Activated CD4-positive, alpha-beta memory T cell treated with anti-CD3 and anti-CD28 coated beads, Interleukin-2, amount 10 ng/mL, durations not matched to agents 7 days and 5 days (primary cell): ENCODE measurements around the gene SAFB2. TPM values are rescaled to one million over a fixed set of nuclear protein-coding genes. Genes with fewer than 3 reads are reported as not detected.

Experiments used
- CTCF ChIA-PET: fragments of 350-600 bp; sonication (Branson Sonifier 250); formaldehyde crosslinking; loops from one replicate; lab custom pipeline; 2021; ENCODE audit warnings: antibody characterized with exemption, inconsistent platforms; lab: Charles Lee
- POLR2A ChIA-PET: fragments of 350-600 bp; sonication (Branson Sonifier 250); formaldehyde crosslinking; loops from one replicate; lab custom pipeline; 2021; ENCODE audit warnings: antibody characterized with exemption; lab: Charles Lee
- DNase-seq: peaks from one replicate; pipeline ENCODE4 v3.0.0-alpha.2; 2020
- H3K27ac Mint-ChIP-seq: one replicate; pipeline ENCODE4 v1.8.0; 2021; ENCODE audit warnings: mild to moderate bottlenecking, mixed read lengths
- H3K27me3 Mint-ChIP-seq: one replicate; pipeline ENCODE4 v1.8.0; 2021; ENCODE audit warnings: mixed read lengths
- H3K36me3 Mint-ChIP-seq: one replicate; pipeline ENCODE4 v1.8.0; 2021; ENCODE audit warnings: low read depth, mixed read lengths
- H3K4me1 Mint-ChIP-seq: one replicate; pipeline ENCODE4 v1.8.0; 2021; ENCODE audit warnings: mixed read lengths
- H3K4me3 Mint-ChIP-seq: one replicate; pipeline ENCODE4 v1.8.0; 2021; ENCODE audit warnings: mild to moderate bottlenecking, mixed read lengths
- H3K9me3 Mint-ChIP-seq: one replicate; pipeline ENCODE4 v1.8.0; 2021; ENCODE audit warnings: mixed read lengths
- total RNA-seq, 2 experiments: library from RNA; stranded (reverse); gene quantifications; one replicate each; pipeline ENCODE4 v1.2.3, GENCODE V29; 2021

The SAFB2 gene
- total RNA-seq, 2 experiments from 2014 or later, result 90.5 to 90.7 TPM

- Mint-ChIP-seq H3K36me3 (no peaks in the 10 kb centered on the region), H3K9me3 (peaks cover 13% of the 10 kb centered on the region), H3K27me3 (peaks cover under 1% of the 10 kb centered on the region), H3K27ac (no peak overlapping the region), H3K4me1 (no peaks in the 10 kb centered on the region), H3K4me3 (no peak overlapping the region)
- DNase-seq, result no peak
- ChIA-PET POLR2A (no interaction called here), CTCF (no interaction called here)
Measured at GRCh38 chr19:5563008-5563431, 59.6 kb downstream of the SAFB2 start.

DNA sequence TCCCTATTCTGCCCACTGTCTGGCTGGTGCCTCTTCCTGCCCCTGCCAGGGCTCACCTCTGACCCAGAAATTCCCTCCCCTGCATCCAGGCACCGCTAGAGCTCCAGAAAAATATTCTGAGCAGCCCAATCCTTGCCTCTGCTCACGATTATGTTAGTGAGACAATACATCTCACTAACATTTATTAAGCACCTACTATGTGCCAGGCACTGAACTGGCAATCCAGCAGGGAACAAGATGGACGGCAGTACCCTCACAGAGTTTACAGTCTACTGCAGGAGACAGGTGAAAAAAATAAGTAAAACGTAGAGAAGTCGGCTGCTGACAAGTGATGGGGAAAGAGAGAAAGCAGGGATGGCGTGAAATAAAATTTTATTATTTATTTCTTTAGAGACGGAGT is 60.3 kb downstream of the SAFB2 start:
- Mint-ChIP-seq H3K9me3 (peaks cover 13% of the 10 kb centered on the region), H3K36me3 (no peaks in the 10 kb centered on the region), H3K27ac (no peak overlapping the region), H3K27me3 (no peaks in the 10 kb centered on the region), H3K4me3 (no peak overlapping the region), H3K4me1 (no peaks in the 10 kb centered on the region)
- DNase-seq, result no peak
- POLR2A ChIA-PET, result no interaction called here
- CTCF ChIA-PET, result interaction anchor here (0.7 kb wide), 1 partner anchor 12 kb away, joined by 3 read pairs; no protein-coding TSS in a partner anchor

GRCh38 chr19:5561559-5561958 is 61.0 kb downstream of the SAFB2 start:
- Mint-ChIP-seq H3K4me3 (no peak overlapping the region), H3K27ac (no peak overlapping the region), H3K36me3 (no peaks in the 10 kb centered on the region), H3K4me1 (no peaks in the 10 kb centered on the region), H3K27me3 (no peaks in the 10 kb centered on the region), H3K9me3 (peaks cover 13% of the 10 kb centered on the region)
- POLR2A ChIA-PET, result no interaction called here
- CTCF ChIA-PET, result interaction anchor here (0.7 kb wide), 1 partner anchor 13 kb away, joined by 3 read pairs; no protein-coding TSS in a partner anchor
- DNase-seq, result no peak

DNA sequence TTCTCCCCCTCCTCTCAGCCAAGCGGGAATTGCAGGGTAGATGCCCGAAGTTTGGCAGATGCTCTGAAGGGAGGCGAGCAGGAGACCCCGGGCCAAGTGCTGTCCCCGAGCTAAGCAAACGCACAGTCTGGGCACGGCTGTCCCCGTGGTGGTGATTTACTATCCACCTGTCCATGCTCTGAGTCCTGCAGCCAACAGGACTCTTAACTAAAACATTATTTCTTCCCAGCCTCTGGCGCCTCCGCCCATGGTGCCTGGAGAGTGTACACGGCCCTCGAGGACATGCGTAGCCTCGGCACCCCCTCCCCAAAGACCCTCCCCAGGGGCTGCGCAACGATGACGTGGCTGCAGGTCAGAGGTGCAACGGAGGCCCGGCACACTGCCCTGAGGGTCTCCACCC is 62.4 kb downstream of the SAFB2 start:
- Mint-ChIP-seq H3K27me3 (no peaks in the 10 kb centered on the region), H3K27ac (no peak overlapping the region), H3K4me3 (no peak overlapping the region), H3K4me1 (no peaks in the 10 kb centered on the region), H3K36me3 (no peaks in the 10 kb centered on the region), H3K9me3 (peaks cover 13% of the 10 kb centered on the region)
- no peak for DNase-seq
- CTCF ChIA-PET, result no interaction called here
- POLR2A ChIA-PET, result interaction anchor here (0.5 kb wide), 1 partner anchor 18 kb away, joined by 3 read pairs; no protein-coding TSS in a partner anchor

DNA sequence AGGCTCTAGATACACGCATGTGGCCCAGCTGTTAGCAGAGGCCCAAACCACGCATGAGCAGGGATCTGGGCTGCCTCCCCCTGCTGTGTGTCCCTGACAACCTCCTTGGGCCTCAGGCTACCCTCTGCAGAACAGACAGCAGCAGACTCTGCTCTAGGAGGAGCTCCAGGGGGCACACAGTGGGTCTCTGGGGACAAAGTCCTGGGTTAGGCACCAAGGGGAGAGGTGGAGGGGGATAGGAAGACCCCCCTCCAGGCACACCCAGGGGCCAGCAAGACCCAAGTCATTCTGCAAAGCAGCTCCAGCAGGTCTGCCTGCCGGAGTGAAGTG is 62.8 kb downstream of the SAFB2 start:
- no peak overlapping the region for H3K4me3 Mint-ChIP-seq
- no peaks in the 10 kb centered on the region for H3K36me3 Mint-ChIP-seq
- peaks cover 13% of the 10 kb centered on the region for H3K9me3 Mint-ChIP-seq
- no peaks in the 10 kb centered on the region for H3K27me3 Mint-ChIP-seq
- POLR2A ChIA-PET, result no interaction called here
- no peak overlapping the region for H3K27ac Mint-ChIP-seq
- CTCF ChIA-PET, result no interaction called here
- no peaks in the 10 kb centered on the region for H3K4me1 Mint-ChIP-seq
- DNase-seq, result no peak

DNA sequence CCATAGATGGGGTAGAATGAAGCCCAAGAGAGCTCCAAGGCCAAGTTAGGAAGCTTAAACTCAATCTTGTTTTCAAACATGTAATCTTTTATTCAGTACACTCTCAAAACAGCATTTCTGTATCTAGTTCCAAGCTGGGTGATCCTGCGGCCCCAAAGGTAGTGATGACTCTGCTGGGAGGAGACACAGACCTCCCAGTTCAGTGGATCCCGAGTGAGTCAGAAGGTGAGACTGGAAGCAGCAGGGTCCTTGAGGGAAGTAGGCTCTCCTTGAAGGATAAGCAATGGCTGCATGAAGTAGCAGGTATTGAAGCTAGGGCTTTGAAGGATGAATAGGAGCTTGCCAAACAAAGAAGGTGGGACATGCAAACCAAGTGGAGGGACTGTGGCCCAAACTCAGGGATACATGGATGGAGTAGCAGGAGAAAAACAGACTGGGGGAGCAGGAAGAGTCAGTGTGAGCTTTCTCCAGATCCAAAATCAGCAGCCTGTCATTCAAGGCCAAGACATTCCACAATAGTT is 64.4 kb downstream of the SAFB2 start:
- no peaks in the 10 kb centered on the region for H3K27me3 Mint-ChIP-seq

DNA sequence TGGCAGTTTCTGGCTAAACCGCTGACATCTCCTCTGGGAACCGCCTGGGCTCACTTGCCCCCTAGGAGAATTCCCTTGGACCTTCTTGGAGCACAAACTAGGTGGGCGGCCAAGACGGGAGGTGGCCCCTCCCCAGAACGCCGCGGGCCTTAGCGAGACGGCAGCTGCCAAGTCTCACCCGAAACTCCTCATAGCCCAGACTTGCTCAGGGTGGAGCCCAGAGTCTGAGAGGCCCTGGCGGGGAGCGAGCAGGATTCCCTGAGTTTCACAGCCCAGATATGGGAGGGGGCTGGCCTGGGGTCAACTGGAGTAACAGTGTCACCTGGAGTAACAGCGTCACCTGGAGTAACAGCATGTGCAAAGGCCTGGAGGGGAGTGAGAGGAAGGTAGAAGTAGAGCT is 64.9 kb downstream of the SAFB2 start:
- POLR2A ChIA-PET, result no interaction called here
- H3K27ac Mint-ChIP-seq, result no peak overlapping the region

More for the DNA sequence above, 64.4 kb downstream of the SAFB2 start:
- H3K9me3 Mint-ChIP-seq, result peaks cover 13% of the 10 kb centered on the region
- H3K27ac Mint-ChIP-seq, result no peak overlapping the region
- H3K4me3 Mint-ChIP-seq, result no peak overlapping the region
- H3K4me1 Mint-ChIP-seq, result no peaks in the 10 kb centered on the region
- DNase-seq, result no peak
- no peaks in the 10 kb centered on the region for H3K36me3 Mint-ChIP-seq
- ChIA-PET CTCF (no interaction called here), POLR2A (no interaction called here)

GRCh38 chr19:5554828-5555227 is 67.7 kb downstream of the SAFB2 start:
- ChIA-PET CTCF (no interaction called here), POLR2A (no interaction called here)
- Mint-ChIP-seq H3K27ac (no peak overlapping the region), H3K27me3 (peaks cover 11% of the 10 kb centered on the region), H3K36me3 (no peaks in the 10 kb centered on the region), H3K4me3 (no peak overlapping the region), H3K4me1 (no peaks in the 10 kb centered on the region), H3K9me3 (no peaks in the 10 kb centered on the region)
- no peak for DNase-seq

More for the DNA sequence above, 64.9 kb downstream of the SAFB2 start:
- CTCF ChIA-PET, result no interaction called here
- DNase-seq, result no peak
- peaks cover 2% of the 10 kb centered on the region for H3K27me3 Mint-ChIP-seq
- no peaks in the 10 kb centered on the region for H3K4me1 Mint-ChIP-seq
- no peak overlapping the region for H3K4me3 Mint-ChIP-seq
- peaks cover 13% of the 10 kb centered on the region for H3K9me3 Mint-ChIP-seq
- no peaks in the 10 kb centered on the region for H3K36me3 Mint-ChIP-seq

GRCh38 chr19:5553892-5554291 is 68.7 kb downstream of the SAFB2 start:
- no peaks in the 10 kb centered on the region for H3K4me1 Mint-ChIP-seq
- H3K4me3 Mint-ChIP-seq, result no peak overlapping the region
- no peak overlapping the region for H3K27ac Mint-ChIP-seq
- POLR2A ChIA-PET, result no interaction called here
- H3K36me3 Mint-ChIP-seq, result no peaks in the 10 kb centered on the region
- no peaks in the 10 kb centered on the region for H3K9me3 Mint-ChIP-seq
- CTCF ChIA-PET, result interaction anchor here (0.7 kb wide), 1 partner anchor 642 kb away, joined by 3 read pairs; no protein-coding TSS in a partner anchor
- no peak for DNase-seq
- peaks cover 11% of the 10 kb centered on the region for H3K27me3 Mint-ChIP-seq

GRCh38 chr19:5547881-5548280 is 74.7 kb downstream of the SAFB2 start:
- Mint-ChIP-seq H3K27me3 (peaks cover 9% of the 10 kb centered on the region), H3K36me3 (no peaks in the 10 kb centered on the region), H3K4me1 (no peaks in the 10 kb centered on the region), H3K27ac (no peak overlapping the region), H3K9me3 (no peaks in the 10 kb centered on the region), H3K4me3 (no peak overlapping the region)
- CTCF ChIA-PET, result interaction anchor here (0.7 kb wide), 1 partner anchor 144 kb away, joined by 4 read pairs; no protein-coding TSS in a partner anchor
- POLR2A ChIA-PET, result no interaction called here
- peak; percentile 20 for DNase-seq

GRCh38 chr19:5545984-5546383 is 76.6 kb downstream of the SAFB2 start:
- no peaks in the 10 kb centered on the region for H3K36me3 Mint-ChIP-seq
- ChIA-PET CTCF (interaction anchor here (0.6 kb wide), 1 partner anchor 144 kb away, joined by 3 read pairs; no protein-coding TSS in a partner anchor), POLR2A (no interaction called here)
- H3K4me3 Mint-ChIP-seq, result no peak overlapping the region
- H3K4me1 Mint-ChIP-seq, result no peaks in the 10 kb centered on the region
- H3K9me3 Mint-ChIP-seq, result no peaks in the 10 kb centered on the region
- H3K27ac Mint-ChIP-seq, result no peak overlapping the region
- H3K27me3 Mint-ChIP-seq, result no peaks in the 10 kb centered on the region
- no peak for DNase-seq

- H3K36me3 Mint-ChIP-seq, result no peaks in the 10 kb centered on the region
- H3K4me3 Mint-ChIP-seq, result no peak overlapping the region
- DNase-seq, result no peak
- H3K4me1 Mint-ChIP-seq, result no peaks in the 10 kb centered on the region
- ChIA-PET POLR2A (no interaction called here), CTCF (no interaction called here)
- no peaks in the 10 kb centered on the region for H3K27me3 Mint-ChIP-seq
- H3K27ac Mint-ChIP-seq, result no peak overlapping the region
- no peaks in the 10 kb centered on the region for H3K9me3 Mint-ChIP-seq
Measured at GRCh38 chr19:5545051-5545450, 77.5 kb downstream of the SAFB2 start.

GRCh38 chr19:5542665-5543064 is 79.9 kb downstream of the SAFB2 start:
- CTCF ChIA-PET, result no interaction called here
- POLR2A ChIA-PET, result no interaction called here
- Mint-ChIP-seq H3K4me1 (no peaks in the 10 kb centered on the region), H3K27ac (no peak overlapping the region), H3K27me3 (no peaks in the 10 kb centered on the region), H3K9me3 (no peaks in the 10 kb centered on the region), H3K36me3 (no peaks in the 10 kb centered on the region), H3K4me3 (no peak overlapping the region)
- no peak for DNase-seq

DNA sequence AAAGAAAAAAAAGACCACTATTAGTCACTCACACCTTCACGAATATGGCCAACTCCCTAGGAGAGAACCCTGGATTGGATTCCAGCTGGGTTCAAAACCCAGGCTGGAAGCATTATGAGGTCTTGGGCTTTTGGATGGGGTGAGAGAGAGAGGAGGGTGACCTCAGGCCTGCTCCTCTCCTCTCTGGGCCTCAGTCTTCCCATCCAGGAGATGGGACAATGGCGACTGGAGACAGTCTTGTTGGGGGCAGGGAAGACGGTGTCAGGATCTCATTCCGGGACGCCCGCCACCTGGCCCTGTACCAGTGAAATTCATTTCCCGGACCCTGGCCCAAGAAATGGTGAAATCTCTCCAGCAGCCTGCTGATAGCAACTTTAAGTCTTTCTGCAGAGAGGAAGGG is 81.1 kb downstream of the SAFB2 start:
- H3K4me1 Mint-ChIP-seq, result no peaks in the 10 kb centered on the region
- CTCF ChIA-PET, result no interaction called here
- DNase-seq, result no peak
- no peak overlapping the region for H3K27ac Mint-ChIP-seq
- no peaks in the 10 kb centered on the region for H3K27me3 Mint-ChIP-seq
- H3K4me3 Mint-ChIP-seq, result no peak overlapping the region
- POLR2A ChIA-PET, result no interaction called here
- no peaks in the 10 kb centered on the region for H3K9me3 Mint-ChIP-seq
- H3K36me3 Mint-ChIP-seq, result no peaks in the 10 kb centered on the region
